GM06990 (cell line): Measurements from ENCODE around the gene SBNO2.

ENCODE experiments used
- DNase-seq: peaks from one replicate; pipeline ENCODE4 v3.0.0-alpha.2; 2011; ENCODE audit not compliant: insufficient read length; ENCODE audit errors: extremely low read depth
- H3K27me3 ChIP-seq: replicated peaks from 2 replicates; pipeline ENCODE4 v1.6.0; 2011; ENCODE audit warnings: low read length; ENCODE audit not compliant: control insufficient read depth, insufficient read depth
- H3K36me3 ChIP-seq: 2 replicates; pipeline ENCODE4 v1.5.1; 2011; ENCODE audit warnings: low read length; ENCODE audit not compliant: control insufficient read depth, insufficient read depth
- H3K4me3 ChIP-seq: replicated peaks from 2 replicates; pipeline ENCODE4 v1.5.1; 2011; ENCODE audit warnings: low read depth, mild to moderate bottlenecking, control low read depth, low read length
- CTCF ChIP-seq: IDR thresholded peaks from 2 replicates; pipeline ENCODE4 v1.5.1; 2011; ENCODE audit warnings: low read length, control low read depth, mild to moderate bottlenecking, inconsistent platforms; ENCODE audit not compliant: insufficient read depth, poor library complexity, severe bottlenecking

SBNO2 gene

GRCh38 chr19:1107661-1108261, 66.3 kb downstream of the SBNO2 start:
- no peak overlapping the region for H3K4me3 ChIP-seq
- no peak for DNase-seq
- no peaks in the 10 kb centered on the region for H3K27me3 ChIP-seq
- peaks cover 34% of the 10 kb centered on the region for H3K36me3 ChIP-seq
- TF ChIP-seq CTCF: no peak

- peak; percentile 10 for TF ChIP-seq CTCF
- no peak for DNase-seq
- Histone ChIP-seq H3K27me3 (no peaks in the 10 kb centered on the region), H3K36me3 (peaks cover 30% of the 10 kb centered on the region), H3K4me3 (no peak overlapping the region)
Observed at GRCh38 chr19:1106841-1107660, 67.0 kb downstream of the SBNO2 start.

GRCh38 chr19:1105873-1106840, 67.9 kb downstream of the SBNO2 start:
- TF ChIP-seq CTCF: no peak
- Histone ChIP-seq H3K27me3 (no peaks in the 10 kb centered on the region), H3K4me3 (no peak overlapping the region), H3K36me3 (peaks cover 27% of the 10 kb centered on the region)
- no peak for DNase-seq

GRCh38 chr19:1105008-1105872, 68.8 kb downstream of the SBNO2 start:
- peak; percentile 62 for DNase-seq
- no peak for TF ChIP-seq CTCF
- Histone ChIP-seq H3K4me3 (peak overlapping the region; percentile 79), H3K36me3 (peaks cover 23% of the 10 kb centered on the region), H3K27me3 (no peaks in the 10 kb centered on the region)
